Gastrocnemius medialis (tissue), 4 donors: ENCODE data around the gene POLR3B.

Experiments
- POLR2A ChIP-seq, 2 donors: fragments of 450-650 bp; IDR thresholded peaks; one replicate each; pipeline ENCODE4 v1.6.1; 2017; ENCODE audit warnings: antibody characterized with exemption in 2 of 2, mild to moderate bottlenecking in 2 of 2, moderate library complexity in 2 of 2
- TF ChIP-seq, protein P1 (sequence below), 5 experiments: fragments of 450-650 bp in 3 of 5; fragments of 200-600 bp in 2 of 5; sonication (generic) in 2 of 5; IDR thresholded peaks in 4 of 5; conservative IDR thresholded peaks in 1 of 5; 1 replicate in 4 of 5; 2 replicates in 1 of 5; pipeline ENCODE4 v1.5.1; 2016 to 2019; ENCODE audit warnings: antibody characterized with exemption in 5 of 5, mild to moderate bottlenecking in 3 of 5, moderate library complexity in 3 of 5

- TF ChIP-seq, protein P1, sequence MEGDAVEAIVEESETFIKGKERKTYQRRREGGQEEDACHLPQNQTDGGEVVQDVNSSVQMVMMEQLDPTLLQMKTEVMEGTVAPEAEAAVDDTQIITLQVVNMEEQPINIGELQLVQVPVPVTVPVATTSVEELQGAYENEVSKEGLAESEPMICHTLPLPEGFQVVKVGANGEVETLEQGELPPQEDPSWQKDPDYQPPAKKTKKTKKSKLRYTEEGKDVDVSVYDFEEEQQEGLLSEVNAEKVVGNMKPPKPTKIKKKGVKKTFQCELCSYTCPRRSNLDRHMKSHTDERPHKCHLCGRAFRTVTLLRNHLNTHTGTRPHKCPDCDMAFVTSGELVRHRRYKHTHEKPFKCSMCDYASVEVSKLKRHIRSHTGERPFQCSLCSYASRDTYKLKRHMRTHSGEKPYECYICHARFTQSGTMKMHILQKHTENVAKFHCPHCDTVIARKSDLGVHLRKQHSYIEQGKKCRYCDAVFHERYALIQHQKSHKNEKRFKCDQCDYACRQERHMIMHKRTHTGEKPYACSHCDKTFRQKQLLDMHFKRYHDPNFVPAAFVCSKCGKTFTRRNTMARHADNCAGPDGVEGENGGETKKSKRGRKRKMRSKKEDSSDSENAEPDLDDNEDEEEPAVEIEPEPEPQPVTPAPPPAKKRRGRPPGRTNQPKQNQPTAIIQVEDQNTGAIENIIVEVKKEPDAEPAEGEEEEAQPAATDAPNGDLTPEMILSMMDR (IDR thresholded peaks at IDR 0.05 in 4 of 5, conservative IDR thresholded peaks at IDR 0.05 in 1 of 5), result no peak
- TF ChIP-seq POLR2A (IDR thresholded peaks at IDR 0.05), result no peak
Measured at GRCh38 chr12:106308611-106309010, 48.9 kb upstream of the POLR3B start.
